Brain microvascular endothelial cell (primary cell): Measurements from ENCODE around the gene REG4.
"Not testable (repeated sequence)": the region's sequence is repeated elsewhere in the genome, so short reads cannot be mapped to it uniquely, and the experiment has no call there.

Experiments used
- DNase-seq: peaks from one replicate; pipeline ENCODE4 v3.0.0-alpha.2; 2020
- H3K27ac ChIP-seq: fragments of 250-450 bp; sonication (Bioruptor Pico); 2 replicates; pipeline ENCODE4 v1.5.1; 2020; ENCODE audit warnings: mild to moderate bottlenecking, moderate library complexity
- H3K27me3 ChIP-seq: fragments of 250-450 bp; sonication (Bioruptor Pico); replicated peaks from 2 replicates; pipeline ENCODE4 v1.5.1; 2020; ENCODE audit warnings: mild to moderate bottlenecking
- H3K36me3 ChIP-seq: fragments of 250-450 bp; sonication (Bioruptor Pico); replicated peaks from 2 replicates; pipeline ENCODE4 v1.5.1; 2020; ENCODE audit warnings: mild to moderate bottlenecking
- H3K4me3 ChIP-seq: 2 replicates; pipeline ENCODE4 v1.5.1; 2011; ENCODE audit warnings: low read depth, mild to moderate bottlenecking, control low read depth, low read length, moderate library complexity
- in situ Hi-C: cut with HindIII; loops from 2 replicates; pipeline ENCODE4 v1.10.0; 2017; ENCODE audit warnings: low sequenced_read_pairs, low pct_ligation_motif_present
- TF ChIP-seq, protein P1 (sequence below): IDR thresholded peaks from 2 replicates; pipeline ENCODE4 v1.5.1; 2011; ENCODE audit warnings: low read depth, mild to moderate bottlenecking, moderate library complexity, low read length, control low read depth, inconsistent platforms; ENCODE audit errors: missing control alignments

Gene REG4

GRCh38 chr1:119787776-119788175 is 23.5 kb downstream of the REG4 start:
- Histone ChIP-seq H3K36me3 (no peaks in the 10 kb centered on the region), H3K27me3 (no peaks in the 10 kb centered on the region), H3K27ac (no peak overlapping the region), H3K4me3 (no peak overlapping the region)
- TF ChIP-seq, protein P1, sequence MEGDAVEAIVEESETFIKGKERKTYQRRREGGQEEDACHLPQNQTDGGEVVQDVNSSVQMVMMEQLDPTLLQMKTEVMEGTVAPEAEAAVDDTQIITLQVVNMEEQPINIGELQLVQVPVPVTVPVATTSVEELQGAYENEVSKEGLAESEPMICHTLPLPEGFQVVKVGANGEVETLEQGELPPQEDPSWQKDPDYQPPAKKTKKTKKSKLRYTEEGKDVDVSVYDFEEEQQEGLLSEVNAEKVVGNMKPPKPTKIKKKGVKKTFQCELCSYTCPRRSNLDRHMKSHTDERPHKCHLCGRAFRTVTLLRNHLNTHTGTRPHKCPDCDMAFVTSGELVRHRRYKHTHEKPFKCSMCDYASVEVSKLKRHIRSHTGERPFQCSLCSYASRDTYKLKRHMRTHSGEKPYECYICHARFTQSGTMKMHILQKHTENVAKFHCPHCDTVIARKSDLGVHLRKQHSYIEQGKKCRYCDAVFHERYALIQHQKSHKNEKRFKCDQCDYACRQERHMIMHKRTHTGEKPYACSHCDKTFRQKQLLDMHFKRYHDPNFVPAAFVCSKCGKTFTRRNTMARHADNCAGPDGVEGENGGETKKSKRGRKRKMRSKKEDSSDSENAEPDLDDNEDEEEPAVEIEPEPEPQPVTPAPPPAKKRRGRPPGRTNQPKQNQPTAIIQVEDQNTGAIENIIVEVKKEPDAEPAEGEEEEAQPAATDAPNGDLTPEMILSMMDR = no peak
- DNase-seq = no peak
- in situ Hi-C loops = no loop called here

- H3K4me3 ChIP-seq, H3K27ac ChIP-seq, H3K27me3 ChIP-seq, in situ Hi-C loops, H3K36me3 ChIP-seq, DNase-seq: not testable (repeated sequence)
Measured at GRCh38 chr1:119786473-119787050, 24.7 kb downstream of the REG4 start.

DNA sequence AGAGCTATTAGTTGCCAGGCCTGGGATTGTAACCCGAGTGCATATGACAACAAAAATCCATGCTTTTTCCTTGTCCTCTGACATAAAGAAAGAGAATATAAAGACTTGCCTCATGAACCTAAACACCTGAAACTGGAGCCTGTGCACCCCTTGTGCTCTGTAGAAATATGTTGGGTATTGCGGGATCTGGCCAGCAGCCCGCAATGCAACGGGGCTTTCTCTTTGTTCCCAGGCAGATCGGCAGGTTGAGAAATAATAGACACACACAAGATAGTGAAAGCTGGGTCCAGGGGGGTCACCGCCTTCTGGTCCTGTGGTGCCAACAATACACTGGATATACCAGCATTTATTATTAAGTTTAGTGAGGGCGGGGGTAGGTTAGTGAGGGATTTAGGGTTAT is 25.2 kb downstream of the REG4 start:
- H3K27ac ChIP-seq, DNase-seq, H3K36me3 ChIP-seq, H3K4me3 ChIP-seq, in situ Hi-C loops, H3K27me3 ChIP-seq: not testable (repeated sequence)

DNA sequence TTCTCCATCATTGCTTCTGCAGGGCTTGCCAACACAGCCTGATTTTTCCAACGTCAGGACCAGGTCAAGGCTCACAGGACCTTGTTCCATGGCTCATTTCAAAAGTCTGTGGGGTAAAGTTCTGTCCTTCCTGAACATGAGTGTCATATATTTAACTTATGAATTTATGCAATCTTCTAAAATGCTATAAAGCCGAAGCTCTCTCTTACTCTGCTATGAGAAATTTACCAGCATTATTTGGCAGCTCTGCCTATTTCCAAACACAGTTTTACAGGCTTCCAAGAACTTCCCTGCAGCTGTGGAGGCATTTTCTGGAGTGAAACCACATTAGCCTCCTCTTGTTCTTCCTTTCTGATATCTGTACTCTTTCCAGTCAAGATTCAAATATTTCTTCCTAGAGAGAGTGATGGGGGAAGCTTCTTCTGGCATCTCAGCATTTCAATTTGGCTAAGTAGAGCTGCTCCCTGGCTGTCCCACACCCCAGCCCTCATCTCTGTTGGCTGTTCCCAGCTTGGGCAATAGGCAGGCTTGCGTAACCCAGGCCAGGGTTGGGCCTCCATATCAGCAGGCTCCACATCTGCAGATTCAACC is 27.0 kb downstream of the REG4 start:
- no peak for DNase-seq

DNA sequence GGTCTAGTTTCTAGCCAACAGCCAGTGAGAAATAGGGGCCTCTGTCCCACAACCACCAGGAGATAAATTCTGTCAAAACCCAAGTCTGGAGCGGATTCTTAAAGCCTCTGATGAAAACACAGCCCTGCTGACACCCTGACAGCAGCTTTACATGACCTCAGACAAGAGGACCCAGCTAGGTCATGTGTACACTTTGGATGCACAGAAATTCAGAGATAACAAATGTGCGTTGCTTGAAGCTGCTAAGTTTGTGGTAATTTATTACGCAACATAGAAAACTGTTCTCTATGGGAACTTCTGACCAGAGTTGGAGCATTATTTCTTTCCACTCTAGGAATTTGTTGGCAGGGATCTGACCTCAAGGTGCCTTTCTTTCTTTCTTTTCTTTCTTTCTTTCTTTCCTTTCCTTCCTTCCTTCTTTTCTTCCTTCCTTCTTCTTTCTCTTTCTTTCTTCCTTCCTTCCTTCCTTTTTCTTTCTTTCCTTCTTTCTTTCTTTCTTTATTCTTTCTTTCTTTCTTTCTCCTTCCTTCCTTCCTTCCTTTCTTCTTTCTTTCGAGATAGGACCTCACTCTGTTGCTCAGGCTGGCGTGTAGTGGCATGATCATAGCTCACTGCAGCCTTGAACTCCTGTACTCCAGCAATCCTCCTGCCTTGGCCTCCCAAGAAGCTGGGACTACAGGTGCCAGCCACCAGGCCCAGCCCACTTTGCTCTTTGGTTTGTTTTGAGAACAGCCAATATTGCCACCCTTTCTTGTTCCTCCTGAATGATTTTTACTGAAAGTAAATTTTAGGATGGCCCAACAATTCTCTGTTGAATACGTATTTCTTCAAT is 27.7 kb downstream of the REG4 start:
- in situ Hi-C loops = no loop called here
- DNase-seq = peak; percentile 6
- Histone ChIP-seq H3K27me3 (no peaks in the 10 kb centered on the region), H3K4me3 (no peak overlapping the region), H3K27ac (no peak overlapping the region), H3K36me3 (no peaks in the 10 kb centered on the region)
- TF ChIP-seq, protein P1 = no peak

More for the DNA sequence above, 27.0 kb downstream of the REG4 start:
- Histone ChIP-seq H3K4me3 (no peak overlapping the region), H3K27me3 (no peaks in the 10 kb centered on the region), H3K36me3 (no peaks in the 10 kb centered on the region), H3K27ac (no peak overlapping the region)
- in situ Hi-C loops = no loop called here
- TF ChIP-seq, protein P1 = no peak

GRCh38 chr1:119782631-119783325 is 28.5 kb downstream of the REG4 start:
- in situ Hi-C loops = no loop called here

More at GRCh38 chr1:119782631-119783325, 28.5 kb downstream of the REG4 start:
- H3K36me3 ChIP-seq = no peaks in the 10 kb centered on the region
- H3K4me3 ChIP-seq = no peak overlapping the region
- DNase-seq = no peak
- no peaks in the 10 kb centered on the region for H3K27me3 ChIP-seq
- no peak overlapping the region for H3K27ac ChIP-seq
- TF ChIP-seq, protein P1 = no peak
